HG03575 (cell line): Measurements from ENCODE around the gene EIPR1.
"Not testable (repeated sequence)": the region's sequence is repeated elsewhere in the genome, so short reads cannot be mapped to it uniquely, and the experiment has no call there.

Source experiments
- ATAC-seq: cut with Tn5 transposase; IDR thresholded peaks from one replicate; pipeline ENCODE4 v1.9.1; 2021; ENCODE audit not compliant: unreplicated experiment, insufficient number of reproducible peaks, low FRiP score; ENCODE audit errors: extremely low read depth

The EIPR1 gene

DNA sequence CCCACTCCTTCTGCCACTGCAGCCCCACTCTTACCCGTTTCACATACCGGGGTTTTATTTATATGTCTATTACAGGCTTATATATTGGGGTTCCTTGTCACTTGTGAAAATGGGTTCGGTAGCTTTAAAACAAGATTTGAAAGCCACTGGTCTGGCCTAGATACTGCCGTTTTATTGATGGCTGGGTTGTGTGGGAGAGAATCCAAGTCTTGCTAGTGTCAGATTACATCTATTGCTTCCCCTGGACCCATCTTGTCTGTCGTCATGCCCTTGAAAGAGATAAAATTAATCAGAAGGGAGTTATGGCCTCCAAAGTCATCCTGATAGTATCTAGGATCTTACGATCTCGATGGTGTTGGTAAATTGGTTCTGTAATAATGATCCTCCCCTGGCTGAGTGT lies 79.4 kb downstream of the EIPR1 start:
- no peak for ATAC-seq

DNA sequence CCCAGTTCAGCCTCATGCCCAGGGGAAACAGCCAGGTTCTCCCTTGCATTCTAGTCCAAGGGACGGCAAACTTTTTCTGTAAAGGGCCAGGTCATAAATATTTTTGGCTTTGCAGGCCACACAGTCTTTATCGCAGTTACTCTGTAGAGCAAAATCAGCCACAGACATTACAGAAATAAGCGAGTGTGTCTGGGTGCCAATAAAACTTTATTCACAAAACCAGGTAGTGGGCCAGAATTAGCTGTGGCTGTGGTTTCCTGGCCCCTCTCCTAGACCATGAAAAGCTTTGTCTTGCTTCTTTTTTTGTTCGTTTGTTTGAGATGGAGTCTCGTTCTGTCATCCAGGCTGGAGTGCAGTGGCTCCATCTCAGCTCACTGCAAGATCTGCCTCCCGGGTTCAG lies 80.1 kb downstream of the EIPR1 start:
- no peak for ATAC-seq

DNA sequence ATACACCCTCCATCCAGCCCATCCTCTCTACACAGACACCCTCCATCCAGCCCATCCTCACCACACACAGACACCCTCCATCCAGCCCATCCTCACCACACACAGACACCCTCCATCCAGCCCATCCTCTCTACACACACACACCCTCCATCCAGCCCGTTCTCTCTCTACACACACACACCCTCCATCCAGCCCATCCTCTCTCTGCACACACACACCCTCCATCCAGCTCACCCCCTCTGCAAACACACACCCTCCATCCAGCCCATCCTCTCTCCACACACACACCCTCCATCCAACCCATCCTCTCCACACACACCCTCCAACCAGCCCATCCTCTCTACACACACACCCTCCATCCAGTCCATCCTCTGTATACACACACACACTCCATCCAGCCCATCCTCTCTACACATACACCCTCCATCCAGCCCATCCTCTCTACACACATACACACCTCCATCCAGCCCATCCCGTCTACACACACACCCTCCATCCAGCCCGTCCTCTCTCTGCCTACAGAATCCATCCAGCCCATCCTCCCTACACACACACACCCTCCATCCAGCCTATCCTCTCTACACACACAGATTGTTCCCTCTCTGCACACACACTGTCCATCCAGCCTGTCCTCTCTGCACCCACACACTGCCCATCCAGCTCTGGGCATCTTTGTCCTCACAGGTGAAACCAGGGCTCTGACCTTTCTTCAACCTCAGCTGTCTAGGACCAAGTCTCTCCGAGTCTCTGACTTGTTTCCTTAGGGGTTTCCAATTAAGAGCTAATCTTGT lies 81.2 kb downstream of the EIPR1 start:
- ATAC-seq, result no peak

DNA sequence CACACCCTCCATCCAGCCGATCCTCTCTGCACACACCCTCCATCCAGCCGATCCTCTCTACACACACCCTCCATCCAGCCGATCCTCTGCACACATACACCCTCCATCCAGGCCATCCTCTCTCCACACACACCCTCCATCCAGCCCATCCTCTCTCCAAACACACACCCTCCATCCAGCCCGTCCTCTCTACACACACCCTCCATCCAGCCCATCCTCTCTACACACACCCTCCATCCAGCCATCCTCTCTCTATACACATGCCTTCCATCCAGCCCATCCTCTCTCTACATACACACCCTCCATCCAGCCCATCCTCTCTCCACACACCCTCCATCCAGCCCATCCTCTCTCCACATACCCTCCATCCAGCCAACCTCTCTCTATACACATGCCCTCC lies 83.1 kb downstream of the EIPR1 start:
- ATAC-seq, result no peak

DNA sequence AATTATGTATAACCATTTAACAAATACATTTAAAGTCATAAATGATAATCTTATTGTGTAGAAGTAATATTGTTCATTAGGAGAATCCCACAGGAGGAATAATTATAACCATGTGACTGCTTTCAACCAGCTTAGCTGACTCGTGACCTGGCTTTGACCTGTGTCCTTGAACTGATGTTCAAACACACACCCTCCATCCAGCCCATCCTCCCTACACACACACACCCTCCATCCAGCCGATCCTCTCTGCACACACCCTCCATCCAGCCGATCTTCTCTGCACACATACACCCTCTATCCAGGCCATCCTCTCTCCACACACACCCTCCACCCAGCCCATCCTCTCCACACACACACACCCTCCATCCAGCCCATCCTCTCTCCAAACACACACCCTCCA lies 83.5 kb downstream of the EIPR1 start:
- ATAC-seq, result no peak

DNA sequence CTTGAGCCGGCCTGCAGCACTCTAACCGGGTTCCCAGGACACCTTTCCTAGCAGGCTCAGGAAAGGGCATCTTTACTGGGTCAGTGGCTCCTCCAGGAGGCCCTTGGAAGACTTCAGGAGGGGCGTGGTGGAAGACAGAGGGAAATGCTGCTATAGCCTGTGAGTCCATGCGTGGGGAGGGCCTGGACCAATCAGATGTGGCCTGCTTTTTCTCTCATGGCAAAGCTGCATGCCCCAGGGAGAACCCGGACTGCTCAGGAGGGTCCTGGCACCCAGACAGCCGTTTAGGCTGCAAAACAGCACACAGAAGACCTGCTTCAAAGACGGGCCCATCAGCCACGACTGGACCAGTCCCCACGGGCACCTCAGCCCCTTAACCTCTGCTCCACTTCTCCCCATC lies 84.4 kb downstream of the EIPR1 start:
- no peak for ATAC-seq

DNA sequence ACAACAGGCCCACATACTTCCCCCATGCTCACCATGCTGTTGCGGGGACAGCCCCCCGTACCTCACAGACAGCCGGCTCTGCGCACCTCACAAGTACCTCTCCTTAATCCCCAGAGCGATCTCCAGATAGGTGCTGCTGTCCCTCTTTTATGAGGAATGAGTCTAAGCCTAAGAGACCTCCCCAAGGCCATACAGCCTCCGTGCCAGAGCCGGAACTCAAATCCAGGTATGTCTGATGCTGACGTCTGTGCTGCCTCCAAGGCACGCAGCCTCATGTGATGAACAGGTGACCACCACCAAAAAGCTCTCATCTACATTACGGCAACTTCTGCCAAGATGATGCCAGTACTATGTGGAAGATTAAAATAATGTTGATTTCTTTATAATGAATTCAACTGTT lies 85.2 kb downstream of the EIPR1 start:
- no peak for ATAC-seq

DNA sequence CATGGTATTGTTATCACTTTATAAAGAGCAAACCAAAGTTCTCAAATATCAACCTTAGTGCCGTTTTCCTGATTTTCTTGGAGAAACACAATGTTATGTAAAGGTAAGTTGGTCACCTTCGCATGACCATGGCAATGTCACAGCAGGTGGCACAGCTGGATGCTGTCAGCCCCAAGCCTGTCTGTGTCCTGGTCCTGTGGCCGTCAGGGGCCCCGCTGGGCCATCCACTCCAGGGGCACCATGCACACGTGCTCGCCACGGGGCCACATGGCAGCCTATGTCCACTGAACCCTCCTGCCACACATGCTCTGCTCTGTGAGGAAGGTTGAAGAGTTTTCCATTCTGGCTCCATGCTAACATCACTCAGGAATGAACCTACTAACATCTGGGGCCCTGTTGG lies 85.9 kb downstream of the EIPR1 start:
- no peak for ATAC-seq

DNA sequence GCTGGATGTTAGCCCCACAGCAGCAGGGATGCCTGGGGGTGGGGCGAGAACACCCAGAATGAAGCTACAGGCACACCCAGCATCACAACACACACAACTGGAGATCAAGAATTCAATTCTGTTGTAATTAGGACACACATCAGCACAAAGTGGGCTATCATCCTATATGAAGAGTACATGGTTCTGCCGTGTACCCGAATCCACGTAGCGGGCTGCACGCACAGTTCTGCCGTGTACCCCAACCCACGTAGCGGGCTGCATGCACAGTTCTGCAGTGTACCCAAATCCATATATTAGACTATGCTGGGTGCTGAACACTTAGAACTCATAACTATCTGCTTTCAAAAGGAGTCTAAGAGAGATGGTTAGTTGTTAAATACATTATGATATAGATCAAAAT lies 86.5 kb downstream of the EIPR1 start:
- no peak for ATAC-seq

DNA sequence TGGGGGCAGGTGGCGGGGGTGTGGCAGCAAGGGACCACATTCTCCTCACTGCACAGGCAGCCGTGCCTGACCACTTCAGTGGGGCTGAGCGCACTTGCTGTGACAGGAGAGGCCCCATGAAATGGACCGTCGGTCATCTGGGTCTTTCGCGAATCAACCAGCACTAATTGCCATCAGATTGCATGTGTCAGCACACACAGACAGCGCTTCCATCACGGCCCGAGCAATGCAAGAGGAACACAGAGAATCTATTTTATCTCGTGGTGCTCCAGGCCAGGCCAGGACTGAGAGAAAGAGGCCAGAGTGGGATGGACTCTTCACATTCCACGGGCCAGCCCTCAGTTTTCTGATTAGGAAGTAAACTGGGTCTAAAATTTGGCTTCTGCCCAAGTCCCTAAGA lies 87.0 kb downstream of the EIPR1 start:
- ATAC-seq, result no peak

DNA sequence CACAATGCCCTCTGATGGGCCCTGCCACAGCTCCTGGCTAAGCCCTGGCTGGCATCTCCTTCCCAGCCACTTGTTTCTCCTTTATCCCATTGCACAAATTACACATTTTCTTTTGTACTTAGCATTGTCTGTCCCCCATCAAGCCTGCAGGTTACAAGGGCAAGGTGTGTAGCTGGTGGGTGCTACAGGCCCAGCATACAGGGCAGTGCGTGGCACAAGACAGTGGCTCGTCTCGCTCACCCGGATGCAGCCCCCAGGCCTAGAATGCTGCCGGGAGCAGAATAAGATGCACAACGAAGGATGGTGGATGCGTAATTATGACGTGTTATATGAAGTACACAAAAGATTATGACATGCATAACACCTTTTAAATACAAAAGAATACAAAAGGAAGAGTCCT lies 87.6 kb downstream of the EIPR1 start:
- no peak for ATAC-seq

DNA sequence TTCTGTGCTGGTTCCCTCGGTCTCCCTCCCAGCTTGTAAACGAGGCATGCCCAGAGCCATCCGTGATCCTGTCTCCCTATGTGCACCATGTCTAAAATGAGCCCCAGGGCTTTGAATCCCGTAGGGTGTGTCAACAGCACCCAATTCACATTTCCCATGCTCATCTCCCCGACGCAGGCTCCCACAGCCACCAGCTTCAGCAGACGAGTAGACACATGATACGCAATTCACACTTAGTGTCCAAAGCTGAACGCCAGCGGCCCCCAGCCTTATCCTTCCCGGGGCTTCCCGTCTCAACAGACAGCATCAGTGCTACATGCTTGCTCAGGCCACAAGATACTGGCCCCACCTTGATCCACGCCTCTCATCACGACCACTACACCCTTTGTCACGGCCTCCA lies 88.1 kb downstream of the EIPR1 start:
- ATAC-seq, result no peak

DNA sequence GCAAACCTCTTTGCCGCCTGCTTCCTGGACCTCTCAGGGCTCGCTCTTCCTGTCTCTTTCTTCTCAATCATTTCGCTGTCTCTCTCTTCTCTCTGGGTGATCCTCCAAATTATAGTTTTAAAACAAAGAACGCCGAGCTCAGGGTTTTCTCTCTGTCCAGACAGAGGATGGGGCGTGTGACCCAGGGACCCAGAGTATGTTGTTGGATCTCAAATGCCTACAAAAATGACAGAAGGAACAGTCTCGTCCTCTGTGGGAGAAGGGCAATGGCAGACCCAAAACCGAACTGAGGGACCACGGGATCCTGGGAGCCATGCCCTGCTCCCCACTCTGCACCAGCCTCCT lies 88.5 kb downstream of the EIPR1 start:
- ATAC-seq, result no peak

DNA sequence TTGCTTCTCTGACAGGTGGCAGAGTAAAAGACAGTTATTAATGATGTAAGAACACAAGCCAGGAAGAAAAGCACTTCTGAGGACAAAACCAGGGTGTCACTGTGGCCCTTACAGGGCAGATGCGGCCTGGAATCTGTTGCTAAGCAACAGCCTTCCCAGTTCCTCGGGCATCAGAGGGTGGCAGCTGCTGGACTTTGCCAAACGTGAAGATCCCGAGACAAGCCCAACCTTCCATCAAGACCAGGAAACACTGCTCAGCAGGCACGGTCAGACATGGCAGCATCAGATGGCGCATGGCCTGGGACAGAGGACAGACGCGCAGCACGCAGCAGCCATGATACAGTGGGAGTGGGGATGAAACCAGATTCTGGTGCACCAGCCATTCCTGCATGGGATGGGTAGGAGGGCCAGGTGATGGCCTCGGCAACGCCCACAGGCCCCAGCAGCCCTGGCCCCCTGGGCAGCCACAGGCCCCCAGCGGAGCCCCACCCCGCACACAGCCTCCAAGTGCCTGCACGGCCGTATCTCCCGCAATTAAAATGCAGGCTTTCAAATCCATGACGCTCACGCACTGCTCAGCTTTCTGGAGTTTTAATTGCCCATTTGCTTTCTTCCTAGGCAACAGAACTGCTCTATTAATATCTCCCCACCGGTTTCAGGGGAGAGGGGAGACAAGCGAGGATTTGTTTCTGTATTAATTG lies 89.0 kb downstream of the EIPR1 start:
- ATAC-seq, result no peak

DNA sequence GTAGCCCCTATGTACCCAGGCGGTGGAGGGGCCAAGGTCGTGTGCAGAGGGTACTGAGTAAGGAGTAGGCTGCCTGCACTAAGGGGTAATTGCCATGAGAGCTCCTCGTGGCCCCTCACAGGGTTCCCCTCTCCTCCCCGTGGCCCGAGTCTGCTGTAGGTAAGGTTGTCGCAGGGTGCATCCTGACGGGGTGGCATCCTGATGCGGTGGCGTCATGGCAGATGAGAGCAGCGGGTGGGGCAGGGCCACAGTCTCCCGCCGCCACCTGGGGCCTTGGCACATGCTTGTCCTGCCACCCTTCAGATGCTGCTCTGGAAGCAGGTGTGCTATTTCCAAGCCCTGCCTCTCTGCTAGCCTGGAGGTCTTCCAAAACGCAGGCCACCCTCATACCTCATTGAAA lies 89.7 kb downstream of the EIPR1 start:
- ATAC-seq, result no peak

DNA sequence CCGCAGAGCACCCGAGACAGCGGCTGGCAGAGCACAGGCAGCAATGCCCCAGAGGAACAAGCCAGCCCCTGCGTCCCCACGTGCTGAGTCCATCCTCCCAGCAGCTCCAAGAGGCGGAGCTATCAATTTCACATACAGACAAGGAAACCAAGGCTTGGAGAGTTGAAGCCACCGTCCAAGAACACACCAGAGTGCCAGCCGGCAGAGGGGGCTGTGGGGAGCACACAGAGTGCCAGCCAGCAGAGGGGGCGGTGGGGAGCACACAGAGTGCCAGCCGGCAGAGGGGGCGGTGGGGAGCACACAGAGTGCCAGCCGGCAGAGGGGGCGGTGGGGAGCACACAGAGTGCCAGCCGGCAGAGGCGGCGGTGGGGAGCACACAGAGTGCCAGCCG lies 91.0 kb downstream of the EIPR1 start:
- ATAC-seq, result not testable (repeated sequence)

DNA sequence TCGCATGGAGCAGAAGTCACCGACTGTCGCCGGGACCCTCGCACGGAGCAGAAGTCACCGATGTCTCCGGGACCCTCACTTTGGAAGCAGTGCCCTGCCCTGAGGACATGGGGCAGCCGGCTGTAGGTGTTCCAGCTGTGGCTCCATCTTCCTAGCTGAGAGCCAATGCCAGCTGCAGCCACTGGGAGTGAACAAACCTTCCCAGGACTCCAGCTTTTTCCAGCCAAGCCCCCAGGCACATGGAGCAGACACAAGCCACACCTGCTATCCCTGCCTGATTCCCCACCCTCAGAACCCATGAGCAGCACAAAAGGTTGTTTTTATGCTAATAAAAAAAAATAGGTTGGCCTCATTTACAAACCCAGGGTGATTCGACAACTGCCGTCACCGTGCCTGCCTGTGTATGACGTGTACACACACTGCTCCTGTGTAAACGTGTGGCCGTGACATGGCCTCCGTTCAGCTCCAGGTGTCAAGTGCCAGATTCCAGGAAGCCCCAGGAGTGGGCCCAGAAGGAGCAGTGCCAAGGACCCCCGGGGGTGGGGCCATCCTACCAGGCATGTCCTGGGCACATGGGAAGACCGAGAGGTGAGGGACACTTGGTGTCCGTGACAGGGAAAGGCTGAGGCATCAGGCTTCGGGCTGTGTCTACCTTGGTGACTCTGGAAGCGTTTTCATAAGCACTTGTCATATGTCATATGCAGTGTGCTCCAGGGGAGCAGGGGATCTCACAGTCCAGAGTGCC lies 91.5 kb downstream of the EIPR1 start:
- no peak for ATAC-seq

DNA sequence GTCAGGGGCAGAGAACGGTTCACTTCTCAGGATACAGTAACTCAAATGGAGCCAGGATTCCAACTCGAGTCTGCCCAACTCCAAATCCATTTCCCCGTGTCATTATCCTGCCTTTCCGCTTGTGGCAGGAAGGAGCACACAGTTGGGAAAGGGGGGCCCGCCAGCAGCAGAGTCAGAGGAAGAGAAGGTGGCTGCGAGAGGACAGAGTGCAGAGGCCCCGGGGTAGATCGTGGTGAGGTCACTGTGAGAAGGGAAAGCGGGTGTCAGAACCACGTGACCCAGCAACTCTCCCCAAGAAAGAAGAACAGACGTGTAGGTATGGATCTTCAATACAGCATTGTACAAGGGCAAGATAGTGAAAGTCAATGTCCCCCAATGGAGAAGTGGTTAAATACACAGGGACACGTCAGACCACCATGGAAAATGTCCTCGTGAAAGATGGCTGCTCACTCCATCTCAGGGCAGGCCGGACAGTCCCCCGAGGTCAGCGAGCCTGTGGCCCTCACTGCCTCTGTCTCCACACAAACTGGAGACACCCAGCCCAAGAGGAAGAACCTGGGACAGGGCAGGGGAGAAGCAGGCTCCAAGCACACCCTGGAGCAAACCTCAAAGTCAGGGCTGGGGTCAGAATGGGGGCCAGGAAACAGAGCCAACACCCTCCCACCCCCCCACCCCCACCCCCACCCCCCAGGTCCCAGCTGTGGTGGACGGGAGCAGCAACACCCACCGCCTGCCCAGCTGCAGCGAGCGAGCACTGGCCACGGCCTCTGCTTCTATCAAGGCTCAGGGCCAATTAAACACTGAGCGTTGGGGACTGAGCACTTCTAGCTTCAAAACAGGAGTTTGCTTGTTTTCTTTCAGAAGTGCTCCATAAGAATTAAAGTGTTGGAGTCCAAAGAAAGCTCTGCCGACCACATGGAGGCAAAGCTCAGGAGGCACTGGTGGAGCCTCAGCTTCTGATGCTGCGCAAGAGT lies 92.7 kb downstream of the EIPR1 start:
- no peak for ATAC-seq
